H1 (cell line): ENCODE results near the gene MTM1. TPM values are rescaled to one million over a fixed set of nuclear protein-coding genes. Genes with fewer than 3 reads are reported as not detected.

Experiments used
- CTCF ChIA-PET: fragments of 300-600 bp; sonication (Branson Sonifier 250); formaldehyde crosslinking; loops from one replicate; lab custom pipeline; 2021; ENCODE audit not compliant: partially characterized antibody; lab: Charles Lee
- POLR2A ChIA-PET: fragments of 300-600 bp; sonication (Branson Sonifier 250); formaldehyde crosslinking; loops from one replicate; lab custom pipeline; 2021; ENCODE audit warnings: inconsistent platforms; ENCODE audit not compliant: partially characterized antibody; lab: Charles Lee
- DNase-seq, 2 experiments: peaks; one replicate each; pipeline versions ENCODE4 v3.0.0 to v3.0.0-alpha.2; 2010 to 2022; ENCODE audit warnings: low spot score in 2 of 2, low read depth in 1 of 2, mixed read lengths in 1 of 2
- FAIRE-seq: peaks from 2 replicates; lab custom pipeline; 2011; peaks lifted over from hg19 to GRCh38; lab: Jason Lieb, UNC
- H2AFZ ChIP-seq: 2 replicates; pipeline ENCODE4 v1.8.1; 2012; ENCODE audit warnings: low read length, inconsistent platforms
- H2AK5ac ChIP-seq: 2 replicates; pipeline ENCODE4 v1.6.1; 2013; ENCODE audit warnings: low read depth, low read length
- H2BK120ac ChIP-seq: replicated peaks from 2 replicates; pipeline ENCODE3; 2013; ENCODE audit warnings: low read depth, low read length, inconsistent platforms
- H2BK12ac ChIP-seq: 2 replicates; pipeline ENCODE4 v1.6.1; 2013; ENCODE audit warnings: low read depth, low read length
- H2BK15ac ChIP-seq: 2 replicates; pipeline ENCODE4 v1.6.1; 2013; ENCODE audit warnings: low read length
- H2BK20ac ChIP-seq: 2 replicates; pipeline ENCODE4 v1.6.1; 2013; ENCODE audit warnings: low read length
- H2BK5ac ChIP-seq: 2 replicates; pipeline ENCODE4 v1.6.1; 2013; ENCODE audit warnings: low read depth, low read length
- H3K14ac ChIP-seq: 2 replicates; pipeline ENCODE4 v1.6.1; 2013; ENCODE audit warnings: inconsistent platforms; ENCODE audit not compliant: insufficient read length
- H3K18ac ChIP-seq: 2 replicates; pipeline ENCODE4 v1.6.1; 2013; ENCODE audit warnings: low read length; ENCODE audit errors: extremely low read depth
- H3K23ac ChIP-seq: 2 replicates; pipeline ENCODE4 v1.6.1; 2013; ENCODE audit warnings: inconsistent platforms; ENCODE audit not compliant: insufficient read length
- H3K23me2 ChIP-seq: 2 replicates; pipeline ENCODE4 v1.6.1; 2013; ENCODE audit warnings: low read depth, low read length
- H3K27ac ChIP-seq: 2 replicates; pipeline ENCODE4 v1.6.1; 2011; ENCODE audit warnings: low read depth, low read length, inconsistent platforms
- H3K27me3 ChIP-seq, 4 experiments: replicated peaks in 1 of 4; 1 replicate in 1 of 4; 2 replicates in 3 of 4; pipeline versions ENCODE4 v1.6.1 to v1.8.1; 2011 to 2013; ENCODE audit warnings: low read length in 3 of 4, mild to moderate bottlenecking in 3 of 4, inconsistent platforms in 2 of 4, mixed read lengths in 2 of 4, moderate library complexity in 1 of 4; ENCODE audit not compliant: control insufficient read depth in 3 of 4, insufficient read depth in 3 of 4; ENCODE audit errors: extremely low read depth in 1 of 4
- H3K36me3 ChIP-seq, 4 experiments: 2 replicates each; pipeline versions ENCODE4 v1.6.1 to v1.8.1; 2011 to 2013; ENCODE audit warnings: mild to moderate bottlenecking in 4 of 4, low read length in 3 of 4, moderate library complexity in 2 of 4, control low read depth in 1 of 4, inconsistent platforms in 1 of 4; ENCODE audit not compliant: insufficient read depth in 4 of 4, control insufficient read depth in 2 of 4
- H3K4ac ChIP-seq: replicated peaks from 2 replicates; pipeline ENCODE3; 2013; ENCODE audit warnings: low read length, low read depth, mixed read lengths, inconsistent platforms; ENCODE audit not compliant: insufficient read length
- H3K4me1 ChIP-seq, 4 experiments: replicated peaks in 1 of 4; 1 replicate in 1 of 4; 2 replicates in 3 of 4; pipeline versions ENCODE4 v1.6.1 to v1.8.1; 2011 to 2013; ENCODE audit warnings: low read length in 3 of 4, inconsistent platforms in 2 of 4, mixed read lengths in 1 of 4; ENCODE audit not compliant: insufficient read depth in 4 of 4, control insufficient read depth in 3 of 4
- H3K4me2 ChIP-seq, 2 experiments: 2 replicates each; pipeline versions ENCODE4 v1.6.1 to v1.8.1; 2011 to 2013; ENCODE audit warnings: low read depth in 2 of 2, low read length in 2 of 2, control low read depth in 1 of 2, inconsistent platforms in 1 of 2, mild to moderate bottlenecking in 1 of 2; ENCODE audit not compliant: insufficient read depth in 1 of 2
- H3K4me3 ChIP-seq, 4 experiments: fragments of 200-600, 300-600 bp in 1 of 4; sonication (generic), shearing (Covaris generic), sonication (Bioruptor Twin) in 1 of 4; 2 replicates each; pipeline versions ENCODE4 v1.5.1 to v1.8.1; 2011 to 2016; ENCODE audit warnings: low read length in 4 of 4, low read depth in 3 of 4, control low read depth in 2 of 4, inconsistent platforms in 2 of 4, mild to moderate bottlenecking in 2 of 4, mixed read lengths in 1 of 4, moderate library complexity in 1 of 4; ENCODE audit not compliant: insufficient read depth in 2 of 4; ENCODE audit errors: extremely low read depth in 1 of 4
- H3K56ac ChIP-seq: replicated peaks from 2 replicates; pipeline ENCODE3; 2013; ENCODE audit warnings: low read depth, mild to moderate bottlenecking, mixed read lengths, low read length, inconsistent platforms; ENCODE audit not compliant: insufficient read length
- H3K79me1 ChIP-seq: 2 replicates; pipeline ENCODE4 v1.6.1; 2013; ENCODE audit warnings: low read depth, low read length, control low read depth
- H3K79me2 ChIP-seq, 2 experiments: 2 replicates each; pipeline versions ENCODE4 v1.6.1 to v1.8.1; 2012 to 2013; ENCODE audit warnings: low read length in 2 of 2, mild to moderate bottlenecking in 2 of 2, inconsistent platforms in 1 of 2; ENCODE audit not compliant: insufficient read depth in 2 of 2, control insufficient read depth in 1 of 2
- H3K9ac ChIP-seq, 4 experiments: replicated peaks in 1 of 4; 1 replicate in 1 of 4; 2 replicates in 3 of 4; pipeline versions ENCODE4 v1.6.1 to v1.8.1; 2011 to 2013; ENCODE audit warnings: low read depth in 3 of 4, low read length in 3 of 4, control low read depth in 2 of 4, mild to moderate bottlenecking in 2 of 4, moderate library complexity in 2 of 4, inconsistent platforms in 1 of 4; ENCODE audit errors: extremely low read depth in 1 of 4
- H3K9me3 ChIP-seq, 2 experiments: 2 replicates each; pipeline versions ENCODE4 v1.6.1 to v1.8.1; 2012 to 2013; ENCODE audit warnings: mild to moderate bottlenecking in 2 of 2, moderate library complexity in 2 of 2, control low read depth in 1 of 2, inconsistent platforms in 1 of 2, low read depth in 1 of 2, low read length in 1 of 2, mixed read lengths in 1 of 2; ENCODE audit not compliant: insufficient read depth in 2 of 2
- H4K20me1 ChIP-seq, 2 experiments: replicated peaks in 1 of 2; 2 replicates each; pipeline versions ENCODE3 to v1.8.1; 2011 to 2013; ENCODE audit warnings: inconsistent platforms in 2 of 2, low read length in 2 of 2, mild to moderate bottlenecking in 1 of 2; ENCODE audit not compliant: insufficient read depth in 2 of 2, control insufficient read depth in 1 of 2
- H4K5ac ChIP-seq: 2 replicates; pipeline ENCODE4 v1.6.1; 2013; ENCODE audit warnings: low read length, low read depth, mixed read lengths, inconsistent platforms; ENCODE audit not compliant: insufficient read length
- H4K8ac ChIP-seq: 2 replicates; pipeline ENCODE4 v1.8.0; 2013; ENCODE audit warnings: mild to moderate bottlenecking, moderate library complexity, low read length, inconsistent platforms; ENCODE audit not compliant: insufficient read depth; ENCODE audit errors: extremely low read depth
- H4K91ac ChIP-seq: replicated peaks from 2 replicates; pipeline ENCODE3; 2013; ENCODE audit warnings: low read length, mixed read lengths, inconsistent platforms; ENCODE audit not compliant: insufficient read length
- ATF3 ChIP-seq: IDR thresholded peaks from 2 replicates; pipeline ENCODE4 v1.6.1; 2011; ENCODE audit warnings: low read depth, mild to moderate bottlenecking, low read length; ENCODE audit not compliant: insufficient read depth
- CHD2 ChIP-seq: IDR thresholded peaks from 2 replicates; pipeline ENCODE4 v1.6.1; 2012; ENCODE audit warnings: low read length, improper control_type of control experiment
- CREB1 ChIP-seq: IDR thresholded peaks from 2 replicates; pipeline ENCODE4 v1.6.1; 2012; ENCODE audit warnings: inconsistent platforms
- CTBP2 ChIP-seq: IDR thresholded peaks from 2 replicates; pipeline ENCODE4 v1.7.0; 2011; ENCODE audit warnings: borderline replicate concordance, mild to moderate bottlenecking, moderate library complexity, mixed read lengths, low read length; ENCODE audit not compliant: insufficient read depth, insufficient read length
- KDM4A ChIP-seq: IDR thresholded peaks from one replicate; pipeline ENCODE4 v1.7.1; 2012; ENCODE audit warnings: low read depth, mild to moderate bottlenecking, moderate library complexity, low read length, inconsistent platforms; ENCODE audit not compliant: severe bottlenecking
- KDM5A ChIP-seq: fragments of 200-600 bp; IDR thresholded peaks from 2 replicates; pipeline ENCODE4 v1.7.1; 2012; ENCODE audit warnings: mild to moderate bottlenecking, low read length, inconsistent platforms, mixed read lengths
- POLR2A ChIP-seq, 2 experiments: IDR thresholded peaks; 1 replicate in 1 of 2; 2 replicates in 1 of 2; pipeline ENCODE4 v1.6.1; 2011; ENCODE audit warnings: low read depth in 2 of 2, low read length in 2 of 2, mild to moderate bottlenecking in 2 of 2; ENCODE audit errors: control extremely low read depth in 1 of 2
- RXRA ChIP-seq: IDR thresholded peaks from 2 replicates; pipeline ENCODE4 v1.6.1; 2011; ENCODE audit warnings: low read depth, mild to moderate bottlenecking, low read length, moderate library complexity; ENCODE audit not compliant: insufficient read depth
- SIRT6 ChIP-seq: IDR thresholded peaks from one replicate; pipeline ENCODE4 v1.7.1; 2012; ENCODE audit warnings: low read length, inconsistent platforms
- SIX5 ChIP-seq: IDR thresholded peaks from 2 replicates; pipeline ENCODE4 v1.6.1; 2011; ENCODE audit warnings: mild to moderate bottlenecking, low read depth, low read length
- SP4 ChIP-seq: IDR thresholded peaks from 2 replicates; pipeline ENCODE4 v1.6.1; 2012; ENCODE audit warnings: low read length, inconsistent platforms
- TAF7 ChIP-seq: optimal IDR thresholded peaks from 2 replicates; pipeline ENCODE3; 2011; ENCODE audit warnings: low read depth, mild to moderate bottlenecking, inconsistent platforms, low read length, moderate library complexity, borderline replicate concordance
- USF2 ChIP-seq: IDR thresholded peaks from 2 replicates; pipeline ENCODE4 v1.6.1; 2011; ENCODE audit warnings: low read length, improper control_type of control experiment
- YY1 ChIP-seq: IDR thresholded peaks from 2 replicates; pipeline ENCODE4 v1.6.1; 2011; ENCODE audit warnings: low read depth, mild to moderate bottlenecking, low read length
- WGBS, 2 experiments: shearing (Covaris generic) in 1 of 2; methylation state at CpG; one replicate each; pipeline versions ENCODE4 v1.1.6 to v1.1.7; 2013 to 2015; ENCODE audit warnings: low lambda C conversion rate in 2 of 2, mixed read lengths in 2 of 2, inconsistent platforms in 1 of 2, low coverage in 1 of 2, missing lambda C conversion rate in 1 of 2; ENCODE audit not compliant: insufficient replicate concordance in 2 of 2, insufficient coverage in 1 of 2, insufficient read length in 1 of 2; ENCODE audit errors: extremely low coverage in 1 of 2, missing lambda C conversion rate in 1 of 2; 5-methylcytosine and 5-hydroxymethylcytosine counted together
- polyA plus RNA-seq, 7 experiments: library from polyadenylated mRNA; depleted of rRNA in 3 of 7; stranded (reverse) in 5 of 7; unstranded in 2 of 7; fragments of >200 nt in 5 of 7; fragments of 200-250 nt in 2 of 7; gene quantifications; 1 replicate in 5 of 7; 2 replicates in 1 of 7; 4 replicates in 1 of 7; pipeline versions ENCODE4 v1.2.1 to v1.2.3, GENCODE V29; 2011 to 2013; ENCODE audit warnings: missing spikeins in 2 of 7, mixed read lengths in 2 of 7
- total RNA-seq: library from RNA; stranded (reverse); fragmentation: NEBNext Ultra II Directional; extraction: Animal tissue kit (Norgen Biotek cat#: 25700); gene quantifications from 2 replicates; pipeline ENCODE4 v1.2.1, GENCODE V29; 2021

The MTM1 gene
- total and polyA plus RNA-seq, 2 of the 8 experiments (the other 6 are each of a cell fraction or from before 2014, with no cell fraction given): 2.3 to 8.4 TPM

- no peak overlapping the region for H3K18ac ChIP-seq
- no peak overlapping the region for H2BK12ac ChIP-seq
- no peak overlapping the region for H3K56ac ChIP-seq
- H3K14ac ChIP-seq: no peak overlapping the region
- H3K23me2 ChIP-seq: no peaks in the 10 kb centered on the region
- H3K79me2 ChIP-seq: no peaks in the 10 kb centered on the region
- H3K4me1 ChIP-seq: no peaks in the 10 kb centered on the region
- H2AK5ac ChIP-seq: no peak overlapping the region
- H3K23ac ChIP-seq: no peak overlapping the region
- ChIA-PET POLR2A (no interaction called here), CTCF (no interaction called here)
- H2AFZ ChIP-seq: no peak overlapping the region
- H3K36me3 ChIP-seq: no peaks in the 10 kb centered on the region; a peak in 2 of 8 replicates
- no peak for TF ChIP-seq USF2
- TF ChIP-seq POLR2A (IDR thresholded peaks at IDR 0.05; ENCODE audit: control extremely low read depth in 1 of 2, low read depth in 2 of 2, low read length in 2 of 2): no peak
- no peak for TF ChIP-seq SP4
- no peak for TF ChIP-seq TAF7
- no peak for TF ChIP-seq YY1
- TF ChIP-seq KDM5A: no peak
- TF ChIP-seq RXRA: no peak
- TF ChIP-seq ATF3: no peak
- TF ChIP-seq CTBP2: no peak
- TF ChIP-seq CHD2: no peak
- no peak for TF ChIP-seq SIX5
- TF ChIP-seq SIRT6: no peak
- TF ChIP-seq KDM4A: no peak
- no peak for TF ChIP-seq CREB1
- WGBS, 2 experiments: 88% methylated on average over 3 of the region's 3 CpGs; no CpG with 5 or more reads in 1 of the 2 experiments
- no peak overlapping the region for H2BK5ac ChIP-seq
- H3K79me1 ChIP-seq: no peaks in the 10 kb centered on the region
- H3K4me2 ChIP-seq: no peak overlapping the region
- H2BK20ac ChIP-seq: no peak overlapping the region
- no peak overlapping the region for H3K9ac ChIP-seq
- H3K4me3 ChIP-seq: no peak overlapping the region
- no peak overlapping the region for H4K8ac ChIP-seq
- H2BK120ac ChIP-seq: no peak overlapping the region
- no peak overlapping the region for H2BK15ac ChIP-seq
- no peaks in the 10 kb centered on the region for H4K20me1 ChIP-seq
- H3K9me3 ChIP-seq: no peaks in the 10 kb centered on the region
- H3K27me3 ChIP-seq: no peaks in the 10 kb centered on the region
- H4K91ac ChIP-seq: no peak overlapping the region
- H3K4ac ChIP-seq: no peak overlapping the region
- H4K5ac ChIP-seq: no peak overlapping the region
- H3K27ac ChIP-seq: no peak overlapping the region
- no peak for DNase-seq
- FAIRE-seq: no peak
Measured at GRCh38 chrX:150625875-150626274, 57.5 kb downstream of the MTM1 start.
